Stimulated activated CD4-positive, alpha-beta T cell treated with anti-CD3 and anti-CD28 coated beads, Interleukin-1b, Interleukin-23, amount 100 ng/mL, for 24 hours (primary cell): ENCODE measurements around the gene UHRF1.
A peak's percentile ranks its signal among the peaks of the same experiment; 100 is the strongest.
"Not testable (repeated sequence)": the region's sequence is repeated elsewhere in the genome, so short reads cannot be mapped to it uniquely, and the experiment has no call there.

Experiments
- DNase-seq, 4 experiments: peaks; one replicate each; pipeline ENCODE4 v3.0.0-alpha.2; 2020; ENCODE audit warnings: low read depth in 4 of 4, low spot score in 1 of 4

The UHRF1 gene

DNA sequence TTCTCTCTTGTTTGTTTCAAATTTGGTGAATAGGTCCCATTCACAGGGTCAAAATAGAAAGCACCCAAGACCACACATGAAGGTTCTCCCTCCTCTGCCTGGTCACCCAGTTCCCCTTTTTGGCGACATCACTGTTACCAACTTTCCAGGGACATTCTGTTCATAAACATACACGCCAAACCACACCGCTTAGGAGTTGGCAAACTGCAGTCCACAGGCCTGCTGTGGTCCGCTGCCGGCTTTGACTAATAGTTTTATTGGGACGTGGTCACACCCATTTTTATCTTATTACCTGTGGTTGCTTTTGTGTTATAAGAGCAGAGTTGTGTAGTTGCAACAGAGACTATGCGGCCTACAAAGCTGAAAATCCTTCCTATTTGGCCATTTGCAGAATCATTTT, 24.2 kb downstream of the UHRF1 start:
- DNase-seq, result no peak

DNA sequence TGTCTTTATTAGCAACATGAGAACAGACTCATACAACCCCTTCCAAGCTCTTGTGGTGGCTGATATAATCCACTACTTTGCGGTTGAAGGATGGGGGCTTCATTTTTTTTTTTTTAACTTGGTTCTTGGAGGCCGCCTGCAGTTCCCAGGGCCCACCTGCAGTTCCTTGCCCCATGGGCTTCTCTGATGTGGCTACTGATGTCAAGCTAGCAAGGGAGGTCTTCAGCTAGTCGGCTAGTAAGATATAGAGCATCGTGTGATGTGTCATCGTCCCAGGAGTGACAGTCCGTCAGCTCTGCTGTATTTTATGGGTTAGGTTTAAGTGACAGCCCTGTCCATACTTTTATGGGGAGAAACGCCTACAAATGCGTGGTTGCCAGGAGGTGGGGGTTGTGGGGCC, 26.1 kb downstream of the UHRF1 start:
- DNase-seq, result no peak

DNA sequence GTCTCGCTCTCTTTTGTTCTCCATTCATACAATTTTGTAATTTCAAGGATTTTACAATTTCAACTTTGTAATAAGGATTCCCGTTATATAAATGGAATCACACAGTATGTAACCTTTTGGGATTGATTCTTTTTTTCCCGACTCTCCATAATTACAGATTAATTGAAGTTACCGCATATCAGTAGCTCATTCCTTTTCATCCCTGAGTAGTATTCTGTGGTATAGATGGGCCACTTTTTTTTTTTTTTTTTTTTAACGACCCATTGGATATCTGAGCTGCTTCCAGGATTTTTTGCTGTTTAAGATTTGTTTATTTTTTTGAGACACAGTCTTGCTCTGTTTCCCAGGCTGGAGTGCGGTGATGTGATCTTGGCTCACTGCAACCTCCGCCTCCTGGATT, 27.8 kb downstream of the UHRF1 start:
- no peak for DNase-seq

DNA sequence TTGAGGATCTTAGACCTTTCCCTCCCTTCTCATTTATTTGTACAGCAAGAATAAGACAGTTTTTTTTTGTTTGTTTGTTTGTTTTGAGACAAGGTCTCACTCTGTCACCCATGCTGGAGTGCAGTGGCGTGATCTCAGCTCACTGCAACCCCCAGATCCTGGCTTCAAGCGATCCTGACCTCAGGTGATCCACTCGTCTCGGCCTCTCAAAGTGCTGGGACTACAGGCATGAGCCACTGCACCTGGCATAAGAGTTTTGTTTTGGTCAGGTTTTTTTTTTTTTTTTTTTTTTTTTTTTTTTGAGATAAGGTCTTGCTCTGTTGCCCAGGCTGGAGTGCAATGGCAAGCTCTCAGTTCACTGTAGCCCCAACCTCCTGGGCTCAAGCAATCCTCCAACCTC, 29.2 kb downstream of the UHRF1 start:
- not testable (repeated sequence) for DNase-seq

DNA sequence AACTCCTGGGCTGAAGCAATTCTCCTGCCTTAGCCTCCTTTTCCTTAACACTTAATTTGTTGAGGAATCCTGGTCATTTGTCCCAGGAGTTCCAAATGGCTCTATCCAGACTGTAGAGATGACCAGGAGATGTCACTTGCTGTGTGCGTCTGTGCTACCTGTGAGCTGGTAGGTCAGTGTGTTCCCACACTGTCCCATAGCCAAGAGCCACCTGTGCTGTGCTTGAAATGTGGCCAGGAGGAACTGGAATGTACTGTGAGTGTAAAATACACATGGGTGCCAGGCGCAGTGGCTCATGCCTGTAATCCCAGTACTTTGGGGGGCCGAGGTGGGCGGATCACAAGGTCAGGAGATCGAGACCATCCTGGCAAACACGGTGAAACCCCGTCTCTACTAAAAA, 30.2 kb downstream of the UHRF1 start:
- DNase-seq, result no peak

DNA sequence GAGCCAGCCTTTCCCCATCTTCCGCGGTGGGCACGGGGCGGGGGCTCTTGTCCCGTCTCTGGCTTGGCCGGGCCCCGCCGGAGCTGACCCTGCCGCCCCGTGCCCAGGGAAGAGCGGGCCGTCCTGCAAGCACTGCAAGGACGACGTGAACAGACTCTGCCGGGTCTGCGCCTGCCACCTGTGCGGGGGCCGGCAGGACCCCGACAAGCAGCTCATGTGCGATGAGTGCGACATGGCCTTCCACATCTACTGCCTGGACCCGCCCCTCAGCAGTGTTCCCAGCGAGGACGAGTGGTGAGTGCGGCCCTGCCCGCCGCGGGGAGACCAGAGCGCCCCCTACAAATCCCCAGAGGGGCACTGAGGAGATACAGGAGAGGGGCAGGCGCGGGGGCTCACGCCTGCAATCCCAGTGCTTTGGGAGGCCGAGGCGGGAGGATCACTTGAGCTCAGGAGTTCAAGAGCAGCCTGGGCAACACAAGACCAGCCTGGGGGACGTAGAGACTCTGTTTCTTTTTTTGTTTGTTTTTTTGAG, 32.4 kb downstream of the UHRF1 start:
- DNase-seq, result not testable (repeated sequence)

DNA sequence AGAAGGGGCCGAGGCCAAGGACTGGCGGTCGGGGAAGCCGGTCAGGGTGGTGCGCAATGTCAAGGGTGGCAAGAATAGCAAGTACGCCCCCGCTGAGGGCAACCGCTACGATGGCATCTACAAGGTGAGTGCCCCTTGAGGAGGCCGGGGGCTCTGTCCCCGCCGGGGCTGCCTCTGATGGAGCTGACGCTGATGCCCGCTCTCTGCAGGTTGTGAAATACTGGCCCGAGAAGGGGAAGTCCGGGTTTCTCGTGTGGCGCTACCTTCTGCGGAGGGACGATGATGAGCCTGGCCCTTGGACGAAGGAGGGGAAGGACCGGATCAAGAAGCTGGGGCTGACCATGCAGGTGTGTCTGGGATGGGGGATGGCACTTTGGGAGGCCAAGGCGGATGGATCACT, 41.3 kb downstream of the UHRF1 start:
- not testable (repeated sequence) for DNase-seq

DNA sequence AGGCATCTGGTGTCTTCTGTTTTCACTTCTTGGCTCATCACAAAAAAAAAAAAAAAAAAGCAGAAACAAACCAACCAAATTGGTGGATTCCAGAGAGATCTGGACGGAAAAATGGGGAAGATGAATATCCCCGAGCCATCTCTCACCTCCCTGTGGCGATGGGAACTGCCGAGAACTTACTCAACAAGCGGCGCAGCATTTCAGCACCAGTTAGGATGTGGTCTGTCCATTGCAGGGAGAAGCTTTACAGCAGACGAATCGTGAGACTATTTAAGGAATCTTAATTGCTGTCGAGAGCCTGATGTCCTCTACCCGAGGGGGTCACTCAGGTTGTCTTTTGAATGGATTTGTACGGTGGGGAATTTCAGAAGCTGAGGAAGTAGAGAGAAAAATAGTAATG, 42.4 kb downstream of the UHRF1 start:
- no peak for DNase-seq

DNA sequence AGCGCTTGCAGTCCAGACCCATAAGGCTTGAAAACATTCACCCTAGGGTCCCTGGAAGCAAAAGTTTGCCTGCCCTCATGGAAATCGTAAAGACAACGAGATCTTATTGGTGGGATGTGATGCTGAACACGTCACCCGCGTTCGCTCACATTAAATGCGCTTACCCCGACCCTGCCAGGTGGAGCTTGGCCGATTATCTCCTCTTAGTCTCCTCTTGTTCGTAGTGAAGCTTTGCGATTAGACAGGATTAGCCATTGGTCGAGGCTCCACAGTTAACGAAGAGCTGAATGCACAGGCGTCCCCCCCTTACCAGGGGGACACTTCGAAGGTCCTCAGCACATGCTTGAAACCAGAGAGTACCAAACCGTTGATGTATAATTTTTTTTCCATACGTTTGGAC, 43.6 kb downstream of the UHRF1 start:
- no peak for DNase-seq

DNA sequence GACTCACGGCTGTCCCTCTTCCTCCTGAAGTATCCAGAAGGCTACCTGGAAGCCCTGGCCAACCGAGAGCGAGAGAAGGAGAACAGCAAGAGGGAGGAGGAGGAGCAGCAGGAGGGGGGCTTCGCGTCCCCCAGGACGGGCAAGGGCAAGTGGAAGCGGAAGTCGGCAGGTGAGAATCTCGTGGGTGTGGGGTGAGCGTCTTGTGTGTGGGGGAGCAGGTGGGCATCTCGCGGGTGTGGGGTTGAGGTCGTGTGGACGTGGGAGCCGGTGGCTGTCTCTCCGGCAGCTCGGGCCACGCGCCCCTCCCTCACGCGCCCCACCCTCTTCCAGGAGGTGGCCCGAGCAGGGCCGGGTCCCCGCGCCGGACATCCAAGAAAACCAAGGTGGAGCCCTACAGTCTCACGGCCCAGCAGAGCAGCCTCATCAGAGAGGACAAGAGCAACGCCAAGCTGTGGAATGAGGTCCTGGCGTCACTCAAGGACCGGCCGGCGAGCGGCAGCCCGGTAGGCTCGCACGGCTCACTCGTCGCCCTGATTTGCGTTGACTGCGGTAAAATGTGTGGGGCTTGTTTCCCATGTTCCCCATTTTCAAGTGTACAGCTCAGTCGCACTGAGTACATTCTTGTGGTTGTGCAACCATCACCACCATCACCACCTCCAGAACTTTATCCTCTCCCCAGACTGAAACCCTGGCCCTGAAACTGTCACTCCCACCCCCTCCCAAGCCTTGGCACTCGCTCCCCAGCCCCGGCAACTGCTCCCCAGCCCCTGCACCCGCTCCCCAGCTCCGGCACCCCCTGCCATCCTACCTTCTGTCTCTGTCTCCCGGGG, 45.2 kb downstream of the UHRF1 start:
- not testable (repeated sequence) for DNase-seq

DNA sequence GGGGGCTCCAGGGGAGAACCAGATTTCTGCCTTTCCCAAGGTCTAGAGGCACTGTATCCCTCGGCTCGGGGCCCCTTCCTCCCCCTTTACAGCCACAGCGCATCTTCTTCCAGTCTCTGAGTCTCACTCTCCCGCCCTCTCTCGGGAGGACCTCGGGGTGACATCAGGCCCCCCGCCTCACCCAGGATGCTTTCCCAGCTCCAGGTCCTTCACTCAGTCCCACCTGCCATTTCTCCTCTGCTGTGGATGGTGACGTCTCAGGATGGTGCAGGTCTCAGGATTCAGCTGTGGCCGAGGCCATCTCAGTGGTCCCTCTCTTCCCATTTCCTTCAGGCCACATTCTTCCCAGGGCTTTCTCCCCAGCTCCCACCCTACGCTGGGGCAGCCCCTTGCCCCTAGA, 46.0 kb downstream of the UHRF1 start:
- no peak for DNase-seq

DNA sequence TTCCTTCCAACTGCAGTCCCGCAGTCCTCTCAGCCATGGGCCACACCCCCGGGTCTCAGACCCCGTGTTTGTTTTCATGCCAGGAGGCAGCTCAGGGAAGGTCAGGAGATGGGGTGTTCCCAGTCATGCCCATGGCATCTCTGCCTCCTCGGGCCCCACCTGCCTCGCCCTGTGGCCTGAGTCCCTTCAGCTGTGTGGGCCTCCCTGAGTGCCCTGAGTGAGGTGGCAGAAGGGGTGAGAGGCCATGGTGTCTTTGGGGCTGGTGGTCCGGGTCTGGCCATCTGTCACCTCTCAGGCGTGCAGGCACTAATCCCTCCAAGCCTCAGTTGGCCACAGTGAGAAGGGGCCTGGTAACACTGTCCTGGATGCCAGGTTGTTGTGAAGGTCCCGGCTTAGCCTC, 48.7 kb downstream of the UHRF1 start:
- DNase-seq, result no peak

DNA sequence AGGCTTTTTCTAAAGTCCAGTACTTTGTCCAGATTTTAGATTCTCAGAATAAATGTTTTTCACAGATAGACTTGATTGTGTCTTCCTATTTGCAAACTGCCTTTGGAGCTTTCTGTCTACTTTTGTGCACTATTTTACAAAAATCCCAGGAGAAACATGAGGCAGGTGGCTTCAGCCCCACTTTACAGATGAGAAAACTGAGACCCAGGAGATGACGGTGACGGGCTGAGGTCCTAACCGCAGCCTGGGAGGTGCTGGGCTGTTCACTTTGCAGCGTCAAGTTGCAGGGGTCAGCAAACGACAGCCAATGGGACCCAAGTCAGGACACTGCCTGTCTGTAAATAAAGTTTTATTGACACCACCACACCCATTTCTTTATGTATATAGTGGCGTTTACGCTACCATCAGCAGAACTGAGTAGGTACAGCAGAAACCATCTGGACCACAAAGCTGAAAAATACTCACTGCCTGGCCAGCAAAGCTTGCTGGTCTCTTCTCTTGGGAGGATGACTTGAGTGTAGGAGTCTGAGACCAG, 52.9 kb downstream of the UHRF1 start:
- no peak for DNase-seq

DNA sequence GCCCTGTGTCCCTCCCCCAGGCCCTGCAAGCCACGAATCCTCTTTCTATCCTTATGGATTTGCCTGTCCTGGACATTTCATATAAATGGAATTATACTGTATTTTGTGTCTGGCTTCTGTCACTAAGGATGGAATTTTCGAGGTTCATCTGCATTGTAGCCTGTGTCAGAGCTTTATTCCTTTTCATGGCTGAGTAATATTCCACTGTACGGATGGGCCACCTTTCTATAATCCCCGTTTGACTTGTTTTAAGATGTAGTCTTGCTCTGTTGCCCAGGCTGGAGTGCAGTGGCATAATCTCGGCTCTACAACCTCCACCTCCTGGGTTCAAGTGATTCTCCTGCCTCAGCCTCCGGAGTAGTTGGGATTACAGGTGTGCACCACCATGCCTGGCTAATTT, 55.8 kb downstream of the UHRF1 start:
- DNase-seq, result no peak

DNA sequence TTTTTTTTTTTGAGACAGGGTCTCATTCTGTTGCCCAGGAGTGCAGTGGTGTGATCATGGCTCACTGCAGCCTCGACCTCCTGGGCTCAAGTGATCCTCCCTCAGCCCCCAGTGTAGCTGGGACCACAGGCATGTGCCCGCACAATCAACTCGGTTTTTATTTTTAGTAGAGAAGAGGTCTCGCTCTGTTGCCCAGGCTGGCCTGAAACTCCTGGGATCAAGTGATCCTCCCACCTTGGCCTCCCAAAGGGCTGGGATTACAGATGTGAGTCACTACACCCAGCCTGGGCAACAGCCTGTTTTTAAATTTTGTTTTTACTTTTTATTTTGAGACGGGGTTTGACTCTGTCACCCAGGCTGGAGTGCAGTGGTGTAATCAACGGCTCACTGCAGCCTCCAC, 57.3 kb downstream of the UHRF1 start:
- DNase-seq, result no peak

DNA sequence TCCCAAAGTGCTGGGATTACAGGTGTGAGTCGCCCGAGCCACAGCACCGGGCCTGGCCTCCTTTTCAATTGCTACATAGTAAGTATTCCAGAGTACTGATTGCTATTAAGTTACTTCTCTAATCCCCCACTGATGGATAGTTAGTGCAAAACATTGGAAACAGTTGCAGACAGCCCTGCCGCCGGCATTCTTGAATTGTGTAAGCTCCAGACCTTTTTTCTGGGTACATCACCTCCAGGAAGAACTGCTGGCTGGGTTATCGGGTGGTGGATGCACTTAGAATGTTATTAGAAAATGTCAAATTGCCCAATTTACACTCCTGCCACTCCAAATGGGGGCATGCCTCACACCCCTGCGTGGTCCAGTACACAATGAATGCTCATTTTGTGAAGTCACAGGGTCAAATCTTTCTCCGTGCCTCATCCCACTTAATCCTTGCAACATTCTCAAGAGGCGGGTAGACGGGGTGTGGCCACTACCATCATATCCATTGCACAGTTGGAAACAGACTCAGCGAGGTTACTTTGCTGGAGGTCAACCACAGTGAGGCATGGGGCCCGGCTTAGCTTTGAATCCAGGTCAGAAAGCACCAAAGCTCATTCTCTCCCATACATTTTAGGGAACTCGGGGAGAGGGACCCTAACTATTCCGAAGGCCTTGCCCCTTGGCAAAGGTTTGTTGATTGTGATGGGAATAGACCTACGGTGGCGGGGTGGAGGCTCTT, 58.6 kb downstream of the UHRF1 start:
- no peak for DNase-seq

DNA sequence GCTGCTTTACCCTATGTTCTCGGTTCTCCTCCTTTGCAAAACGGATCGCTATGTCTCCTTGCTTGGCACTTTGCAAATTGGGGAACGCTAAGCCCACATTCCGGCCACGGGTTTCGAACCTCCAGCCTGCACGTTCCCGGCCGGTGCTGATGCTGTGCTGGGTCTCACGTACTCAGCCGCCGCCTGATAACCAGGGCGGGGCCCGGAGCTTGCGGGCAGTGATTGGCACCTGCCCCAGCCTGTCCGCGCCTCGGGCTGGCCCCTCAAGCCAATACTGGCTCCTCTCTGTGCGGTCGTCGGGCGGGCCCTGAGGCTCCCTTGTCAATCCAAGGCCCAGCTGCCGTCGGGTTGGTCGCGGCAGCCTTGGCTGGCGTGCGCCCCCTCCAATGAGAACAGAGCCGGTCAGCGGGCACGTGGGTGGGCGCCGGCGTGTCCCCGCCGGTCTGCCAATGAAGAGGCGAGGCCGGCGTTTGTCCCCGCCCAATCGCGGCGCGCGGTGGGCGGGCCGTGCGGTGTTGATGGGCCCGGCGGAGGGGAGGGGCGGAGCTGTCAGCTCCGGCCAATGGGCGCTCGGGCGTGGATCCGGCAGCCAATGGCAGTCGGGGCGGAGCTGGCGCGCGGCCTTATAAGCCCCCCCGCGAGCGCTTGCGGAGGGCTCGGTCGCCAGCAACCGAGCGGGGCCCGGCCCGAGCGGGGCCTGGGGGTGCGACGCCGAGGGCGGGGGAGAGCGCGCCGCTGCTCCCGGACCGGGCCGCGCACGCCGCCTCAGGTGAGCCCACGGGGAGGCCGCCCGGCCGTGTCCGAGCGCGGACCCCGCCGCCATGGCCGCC, 59.4 kb downstream of the UHRF1 start, which contains the start of gene KDM4B:
Gene KDM4B, plus strand, starts transcription at position 652 of the 830 bp plus-strand sequence. CDS start 63,778 bp downstream, outside the sequence.
- peak; percentile 91 to 98 (median 94) for DNase-seq

DNA sequence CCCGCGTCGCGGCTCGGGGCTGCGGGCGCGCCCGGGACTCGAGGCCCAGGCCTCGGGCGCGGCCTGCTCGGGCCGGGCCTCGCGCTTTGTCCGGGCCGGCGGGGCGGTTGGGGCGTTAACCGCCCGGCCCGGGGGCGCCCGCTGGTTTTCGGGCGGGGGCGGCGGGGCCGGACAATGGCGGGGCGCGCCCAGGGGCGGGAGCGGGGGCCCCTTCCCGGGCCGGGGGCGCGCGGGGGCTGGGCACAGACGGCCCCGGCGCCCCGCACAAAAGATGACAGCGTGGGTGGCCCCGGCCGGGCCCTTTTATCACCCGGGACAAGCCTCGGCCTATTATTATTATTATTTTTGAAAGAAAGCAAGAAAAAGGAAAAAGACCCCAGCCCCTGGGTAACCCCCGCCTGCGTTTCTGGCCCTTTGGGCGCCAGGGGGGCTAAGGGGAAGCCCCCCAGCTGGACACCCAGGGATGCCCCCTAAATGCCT, 60.0 kb downstream of the UHRF1 start:
- DNase-seq, result no peak

DNA sequence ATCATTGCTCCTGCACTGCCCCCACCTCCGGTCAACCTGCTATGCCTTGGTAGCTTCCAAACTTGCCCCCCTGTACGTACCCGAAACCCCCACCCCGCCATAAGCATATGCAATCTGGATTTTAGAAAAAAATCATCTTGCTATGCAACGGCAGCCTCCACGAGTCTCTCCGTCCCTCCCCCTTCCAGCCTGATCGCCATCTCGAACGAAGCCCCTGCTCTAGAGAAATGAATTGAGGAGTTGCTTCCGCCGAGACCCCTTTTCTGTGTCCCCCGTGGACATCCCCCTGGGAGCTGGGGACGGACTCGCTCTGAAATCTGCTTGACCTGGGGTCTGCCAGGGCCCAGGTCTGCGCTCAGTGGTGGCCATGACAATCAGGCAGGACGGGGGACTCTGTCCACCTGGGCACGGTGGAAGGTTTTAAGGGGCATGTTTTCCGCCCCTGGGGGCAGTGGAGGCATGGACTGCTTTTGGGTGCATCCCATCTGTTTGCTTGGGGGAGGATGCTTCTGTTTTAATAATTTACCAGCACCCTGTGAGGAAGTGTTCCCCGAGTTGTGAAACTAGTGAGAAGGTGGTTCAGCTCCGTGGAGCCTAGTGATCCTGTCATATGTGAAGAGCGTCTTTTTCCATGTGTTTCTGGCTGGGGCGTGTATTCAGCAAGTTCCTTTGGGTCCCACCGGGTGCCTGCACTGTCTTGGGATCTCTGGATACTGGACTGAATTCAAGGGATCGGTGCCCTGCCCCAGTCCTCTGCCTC, 60.7 kb downstream of the UHRF1 start:
- no peak for DNase-seq
